GM10847 (cell line): Measurements from ENCODE around the gene KDM2B.

Experiments used
- POLR2A ChIP-seq: IDR thresholded peaks from 2 replicates; pipeline ENCODE4 v1.6.1; 2011; ENCODE audit not compliant: insufficient read length; ENCODE audit errors: extremely low read depth

Gene KDM2B

GRCh38 chr12:121472150-121472905 lies 108.5 kb downstream of the KDM2B start:
- no peak for TF ChIP-seq POLR2A

DNA sequence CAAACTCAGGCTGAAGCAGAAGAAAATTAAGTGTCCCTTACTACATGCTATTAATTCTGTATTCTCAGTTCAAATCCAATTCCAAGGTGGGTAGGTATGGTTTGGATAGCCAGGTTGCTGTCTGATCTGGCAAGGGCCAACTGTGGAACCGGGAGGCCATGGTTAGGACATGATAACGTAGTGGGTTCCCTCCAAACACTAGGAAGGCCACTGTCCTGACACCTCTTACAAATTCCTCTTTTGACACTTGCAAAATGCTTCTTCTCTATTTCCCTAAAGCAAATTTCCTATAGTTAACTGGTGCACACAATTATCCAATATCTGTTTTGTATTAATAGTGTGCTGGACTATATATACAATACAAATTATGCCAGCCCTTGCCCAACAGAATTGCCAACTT lies 110.1 kb downstream of the KDM2B start:
- TF ChIP-seq POLR2A: no peak

- TF ChIP-seq POLR2A: no peak
Measured at GRCh38 chr12:121468499-121468801, 112.4 kb downstream of the KDM2B start.

DNA sequence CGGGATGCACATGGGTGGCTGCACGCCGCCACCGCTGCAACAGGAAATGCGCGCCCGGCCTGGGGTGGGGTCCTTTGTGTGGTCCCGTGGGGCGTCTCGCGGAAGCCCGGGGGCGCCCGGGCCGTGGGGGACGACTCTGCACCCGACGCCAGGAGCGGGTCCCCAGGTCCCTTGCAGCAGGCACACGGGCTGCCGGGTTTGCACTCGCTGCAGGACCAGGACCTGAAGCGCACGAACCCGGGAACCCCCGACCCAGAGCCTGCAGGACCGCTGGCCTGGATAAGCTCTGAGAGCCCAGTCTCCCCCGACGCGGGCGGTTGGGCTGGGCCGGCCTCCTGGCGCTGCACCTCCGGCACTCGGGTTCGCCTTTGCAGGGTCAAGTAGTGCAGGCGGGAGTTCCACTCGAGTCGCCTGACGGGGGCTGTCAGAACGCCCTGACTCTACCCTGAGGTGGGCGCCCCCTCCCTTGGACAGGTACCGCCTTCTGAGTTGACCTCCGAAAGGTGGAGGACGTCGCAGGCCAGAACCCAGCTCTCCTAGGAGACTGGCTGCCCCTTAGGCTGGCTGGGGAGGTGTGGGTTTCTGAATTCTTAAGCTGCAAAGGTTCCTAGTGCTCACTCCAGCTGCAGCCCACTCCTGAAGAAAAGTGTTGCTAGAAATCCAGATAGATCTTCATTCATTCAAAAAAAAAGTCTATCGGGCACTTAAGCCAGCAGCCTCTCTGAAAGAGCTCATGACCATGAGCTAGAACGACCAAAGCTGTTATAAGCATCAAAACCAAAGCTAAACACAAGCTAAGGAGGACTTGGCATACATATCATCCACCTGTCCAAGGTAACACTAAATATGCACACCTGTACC lies 113.0 kb downstream of the KDM2B start:
- no peak for TF ChIP-seq POLR2A

DNA sequence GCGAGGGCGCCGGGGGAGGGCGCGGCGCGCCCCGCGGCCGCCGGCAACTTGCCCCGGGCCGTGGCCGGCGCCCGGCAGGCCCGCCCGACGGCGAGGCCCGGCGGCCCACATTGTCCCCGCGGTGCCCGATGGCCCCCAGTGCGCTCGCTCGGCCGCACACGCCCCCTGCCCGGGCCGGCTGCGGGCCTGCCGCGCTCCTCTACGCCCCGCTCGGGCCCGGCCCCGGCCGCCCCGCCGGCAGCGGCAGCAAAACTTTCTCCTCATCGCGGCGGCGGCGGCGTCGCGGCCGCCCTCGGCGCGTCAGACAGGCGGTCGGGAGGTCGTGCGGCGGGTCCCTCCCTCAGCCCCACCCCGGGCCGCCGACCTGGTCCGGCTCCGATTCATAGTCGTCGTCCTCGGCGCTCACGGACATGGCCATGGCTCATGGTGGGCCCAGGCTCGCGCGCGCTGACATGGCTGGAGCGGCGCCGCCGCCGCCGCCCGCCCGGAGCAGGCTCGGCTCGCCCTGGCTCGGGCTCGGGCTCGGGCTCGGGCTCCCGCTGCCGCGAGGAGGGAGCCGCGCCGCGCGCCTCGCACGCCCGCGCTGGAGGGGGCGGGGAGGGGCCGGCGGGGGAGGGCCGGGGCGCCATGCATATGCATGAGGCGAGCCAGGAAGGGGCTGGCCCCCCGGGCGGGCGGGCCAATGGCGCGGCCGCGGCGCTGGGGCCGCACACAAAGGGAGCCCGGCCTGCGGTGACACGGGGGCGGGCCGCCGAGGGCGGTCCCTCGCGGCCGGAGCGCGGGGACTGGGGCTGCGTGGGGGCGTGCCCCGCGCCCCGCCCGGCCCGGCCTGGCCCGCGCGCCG lies 113.8 kb downstream of the KDM2B start:
- TF ChIP-seq POLR2A: no peak

DNA sequence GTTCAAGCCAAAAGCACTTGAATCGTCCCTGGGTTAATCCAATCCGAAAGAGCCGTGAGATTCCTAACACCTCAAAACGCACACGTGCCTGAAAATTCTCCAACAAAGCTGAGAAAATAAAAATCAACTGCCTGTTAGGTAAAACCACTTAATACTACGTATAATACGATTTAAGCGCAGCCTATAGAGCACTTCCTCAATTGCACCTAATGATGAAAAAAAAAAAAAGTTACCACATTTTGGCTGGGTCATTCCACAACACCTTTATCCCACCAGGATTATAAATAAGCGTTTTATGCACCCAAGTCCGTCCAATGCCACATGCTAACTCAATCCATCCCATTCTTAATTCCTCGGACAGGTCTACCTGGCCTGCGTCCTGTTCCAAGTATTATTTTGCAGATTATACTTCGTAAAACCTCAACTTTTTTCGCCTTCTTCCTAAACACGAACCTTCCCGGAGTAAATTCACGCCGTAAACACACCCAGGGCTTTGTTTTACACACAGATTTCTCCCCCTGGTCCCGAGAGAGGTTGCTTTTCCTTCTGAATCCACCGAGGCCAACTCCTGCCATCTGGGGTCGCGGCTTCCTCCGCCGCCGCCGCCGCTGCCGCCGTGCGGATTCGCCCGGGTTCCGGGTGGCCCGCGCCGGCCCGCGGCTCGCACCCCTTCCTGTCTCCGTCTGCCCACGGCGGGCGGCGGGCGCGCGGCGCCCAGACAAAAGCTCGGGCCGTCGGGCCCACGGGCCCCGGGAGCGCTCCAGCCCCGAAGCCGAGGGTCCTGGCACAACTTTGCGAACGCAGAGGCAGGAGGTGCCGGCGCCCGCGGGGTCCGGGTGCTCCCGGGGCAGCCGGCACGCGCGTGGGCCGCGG lies 114.7 kb downstream of the KDM2B start:
- no peak for TF ChIP-seq POLR2A

DNA sequence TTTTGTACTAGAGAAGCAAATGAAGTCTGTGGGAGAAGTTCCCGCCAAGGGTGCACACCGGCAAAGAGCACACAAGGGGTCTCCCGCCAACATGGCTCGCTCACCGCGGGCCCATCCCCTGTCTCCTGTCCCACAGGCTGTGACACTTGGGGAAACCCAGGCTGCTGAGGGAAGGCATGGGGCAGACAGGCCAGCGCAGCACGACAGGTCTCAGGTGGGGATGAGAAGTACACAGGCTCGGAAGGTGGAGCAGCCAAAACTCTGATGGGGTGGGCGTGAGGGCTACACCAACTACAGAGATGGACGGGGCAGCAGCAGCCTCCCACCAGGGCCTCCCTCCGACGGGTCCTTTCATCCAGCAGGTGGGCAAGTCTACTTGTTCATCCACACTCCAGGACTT lies 116.5 kb downstream of the KDM2B start:
- no peak for TF ChIP-seq POLR2A

DNA sequence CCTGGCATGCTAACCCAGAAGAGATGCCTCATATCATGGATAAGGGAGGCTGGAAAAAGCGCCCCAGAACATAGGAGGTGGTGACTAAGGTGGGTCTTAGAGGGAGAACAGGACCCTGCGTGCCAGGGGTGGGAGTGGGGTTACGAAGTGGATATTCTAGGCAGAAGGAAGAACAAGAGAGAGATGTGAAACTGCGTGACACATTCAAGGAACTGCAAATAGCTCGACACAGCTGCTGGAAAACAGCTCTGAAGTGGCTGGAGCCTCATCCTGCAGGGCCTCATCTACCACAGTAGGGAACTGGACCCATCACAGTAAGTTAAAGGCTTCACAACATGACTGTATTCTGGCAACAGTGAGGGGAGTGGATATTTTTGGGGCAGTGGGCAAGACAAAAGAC lies 119.8 kb downstream of the KDM2B start:
- TF ChIP-seq POLR2A: no peak

DNA sequence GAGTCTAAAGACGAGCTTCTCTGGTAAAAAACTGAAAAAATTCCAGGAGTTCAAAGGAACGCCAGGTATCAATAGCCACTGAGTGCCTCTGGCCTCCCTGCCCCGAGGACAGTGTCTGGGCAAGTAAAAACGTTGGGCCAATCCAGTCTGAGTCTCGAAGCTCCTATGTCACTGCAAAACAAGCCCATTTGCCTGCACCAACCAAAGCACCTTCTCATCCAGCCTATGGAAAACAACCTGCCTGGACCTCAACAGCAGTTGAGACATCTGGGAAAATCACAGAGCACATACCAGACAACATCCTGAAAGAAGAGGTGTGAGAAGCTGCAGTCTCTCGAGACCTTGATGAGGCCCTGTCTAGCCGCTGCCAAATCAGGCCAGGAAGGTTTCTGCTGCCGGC lies 124.3 kb downstream of the KDM2B start:
- TF ChIP-seq POLR2A: no peak

- TF ChIP-seq POLR2A: no peak
Measured at GRCh38 chr12:121455766-121456420, 124.9 kb downstream of the KDM2B start.

- TF ChIP-seq POLR2A: no peak
Measured at GRCh38 chr12:121454921-121455320, 125.9 kb downstream of the KDM2B start.

DNA sequence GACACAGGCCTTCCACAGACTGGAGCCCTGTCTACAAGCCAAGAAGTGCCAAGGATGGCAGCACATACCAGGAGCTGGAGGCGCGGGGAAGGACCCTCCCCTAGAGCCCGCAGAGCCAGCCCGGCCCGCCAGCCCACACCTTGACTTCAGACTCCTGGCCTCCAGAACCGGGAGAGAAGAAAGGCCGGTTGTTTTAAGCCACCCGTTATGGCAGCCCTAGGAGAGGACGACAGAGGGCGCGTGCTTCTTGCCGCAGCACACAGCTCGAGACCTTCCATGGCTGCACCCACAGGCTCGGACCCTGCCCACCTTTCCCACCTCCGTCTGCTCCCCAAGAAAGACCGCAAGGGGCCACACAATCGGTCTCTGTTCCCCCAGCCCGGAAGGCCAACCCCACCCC lies 127.2 kb downstream of the KDM2B start:
- TF ChIP-seq POLR2A: no peak

GRCh38 chr12:121452985-121453360 lies 127.8 kb downstream of the KDM2B start:
- TF ChIP-seq POLR2A: no peak

DNA sequence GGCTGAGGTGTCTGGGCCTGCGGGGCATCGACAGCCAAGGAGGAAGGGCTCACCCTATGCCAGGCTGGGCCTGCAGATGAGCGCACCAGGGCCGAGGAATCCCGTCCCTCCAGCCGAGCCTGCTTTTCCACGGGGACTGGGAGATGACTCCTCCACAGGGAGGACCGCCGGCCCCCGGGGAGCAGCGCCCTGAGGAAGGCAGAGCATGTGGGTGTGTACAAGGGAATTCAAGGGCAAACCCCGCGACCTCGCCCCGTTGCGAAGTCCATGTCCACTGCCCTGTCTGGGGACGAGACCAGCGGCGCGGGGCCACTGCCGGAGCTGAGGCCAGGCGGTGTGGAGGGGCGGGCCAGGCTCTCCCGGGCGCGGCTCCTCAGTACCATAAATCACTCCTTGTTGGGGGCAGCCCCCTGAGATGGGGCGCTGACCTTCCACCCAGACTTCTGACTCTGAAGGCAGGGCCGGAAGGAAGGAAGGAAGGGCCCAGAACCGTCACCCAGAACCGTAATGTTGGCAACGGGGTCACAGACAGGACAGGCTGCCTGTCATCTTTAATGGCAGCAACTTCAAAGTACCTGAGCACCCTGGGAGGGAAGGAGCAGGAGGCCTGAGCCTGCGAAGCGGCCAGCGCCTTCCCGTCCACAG lies 128.4 kb downstream of the KDM2B start:
- TF ChIP-seq POLR2A: no peak
